ENCODE measurements around the gene FUT3.

The FUT3 gene

GRCh38 chr19:5800361-5801270, 50.6 kb downstream of the FUT3 start:
- no peak for DNase-seq (ENCODE audit: low read depth)

- no peak for DNase-seq (ENCODE audit: low read depth)
Observed at GRCh38 chr19:5799247-5800241, 51.7 kb downstream of the FUT3 start.

GRCh38 chr19:5798244-5798643, 53.0 kb downstream of the FUT3 start:
- DNase-seq (ENCODE audit: low read depth) = no peak

- DNase-seq (ENCODE audit: low read depth) = no peak
Observed at GRCh38 chr19:5795382-5795919, 55.8 kb downstream of the FUT3 start.

- DNase-seq (ENCODE audit: low read depth) = no peak
Observed at GRCh38 chr19:5793188-5793587, 58.1 kb downstream of the FUT3 start.
